Vagina (tissue), 2 donors: Measurements from ENCODE around the gene IL36B. TPM values are rescaled to one million over a fixed set of nuclear protein-coding genes. Genes with fewer than 3 reads are reported as not detected.

Experiments
- DNase-seq, 2 donors: peaks; one replicate each; pipeline ENCODE4 v3.0.0-alpha.2; 2017; ENCODE audit errors: extremely low spot score in 2 of 2
- H3K27ac ChIP-seq: fragments of 200-600 bp; sonication (generic); one replicate; pipeline ENCODE4 v1.5.1; 2019
- H3K27me3 ChIP-seq: fragments of 200-600 bp; sonication (generic); one replicate; pipeline ENCODE4 v1.5.1; 2019
- H3K36me3 ChIP-seq, 2 donors: fragments of 200-600 bp; sonication (generic); one replicate each; pipeline ENCODE4 v1.5.1; 2017 to 2019
- H3K4me1 ChIP-seq: fragments of 200-600 bp; sonication (generic); one replicate; pipeline ENCODE4 v1.5.1; 2019
- H3K4me3 ChIP-seq, 2 donors: fragments of 200-600 bp; sonication (generic); 1 replicate in 1 of 2; 2 replicates in 1 of 2; pipeline ENCODE4 v1.5.1; 2016 to 2019
- H3K9me3 ChIP-seq: fragments of 200-600 bp; sonication (generic); one replicate; pipeline ENCODE4 v1.5.1; 2019
- CTCF ChIP-seq, 3 experiments: fragments of 450-650 bp in 2 of 3; fragments of 200-600 bp in 1 of 3; sonication (generic) in 1 of 3; IDR thresholded peaks; one replicate each; pipeline ENCODE4 v1.5.1; 2017 to 2019; ENCODE audit warnings: antibody characterized with exemption in 3 of 3, mild to moderate bottlenecking in 2 of 3, moderate library complexity in 2 of 3
- POLR2A ChIP-seq, 2 donors: fragments of 450-650 bp; IDR thresholded peaks; one replicate each; pipeline ENCODE4 v1.6.1; 2017; ENCODE audit warnings: antibody characterized with exemption in 2 of 2, mild to moderate bottlenecking in 2 of 2, moderate library complexity in 2 of 2
- POLR2AphosphoS5 ChIP-seq, 2 donors: sonication (generic); formaldehyde crosslinking; IDR thresholded peaks; one replicate each; pipeline ENCODE4 v1.9.0; 2017; ENCODE audit warnings: antibody characterized with exemption in 2 of 2, mild to moderate bottlenecking in 2 of 2, low read depth in 1 of 2; ENCODE audit not compliant: insufficient read depth in 1 of 2
- intact Hi-C: fragments of 100-400 bp; cut with DNase I; formaldehyde crosslinking; loops from one replicate; pipeline ENCODE4 v1.15.1; 2023
- total RNA-seq: library from RNA; depleted of rRNA; stranded (reverse); fragments of >200 nt; gene quantifications from one replicate; pipeline ENCODE4 v1.2.3, GENCODE V29; 2016

IL36B gene
- total RNA-seq, 1 donor from 2014 or later, result not detected

GRCh38 chr2:113093613-113093977 is 40.9 kb upstream of the IL36B start:
- TF ChIP-seq POLR2AphosphoS5 (IDR thresholded peaks at IDR 0.05; ENCODE audit: insufficient read depth in 1 of 2, low read depth in 1 of 2) (no peak), CTCF (IDR thresholded peaks at IDR 0.05) (no peak), POLR2A (IDR thresholded peaks at IDR 0.05) (no peak)
- no peak for DNase-seq
- Histone ChIP-seq H3K4me1 (no peaks in the 10 kb centered on the region), H3K4me3 (no peak overlapping the region), H3K9me3 (no peaks in the 10 kb centered on the region), H3K36me3 (no peaks in the 10 kb centered on the region), H3K27me3 (no peaks in the 10 kb centered on the region), H3K27ac (no peak overlapping the region)
- intact Hi-C loops, result no loop called here

DNA sequence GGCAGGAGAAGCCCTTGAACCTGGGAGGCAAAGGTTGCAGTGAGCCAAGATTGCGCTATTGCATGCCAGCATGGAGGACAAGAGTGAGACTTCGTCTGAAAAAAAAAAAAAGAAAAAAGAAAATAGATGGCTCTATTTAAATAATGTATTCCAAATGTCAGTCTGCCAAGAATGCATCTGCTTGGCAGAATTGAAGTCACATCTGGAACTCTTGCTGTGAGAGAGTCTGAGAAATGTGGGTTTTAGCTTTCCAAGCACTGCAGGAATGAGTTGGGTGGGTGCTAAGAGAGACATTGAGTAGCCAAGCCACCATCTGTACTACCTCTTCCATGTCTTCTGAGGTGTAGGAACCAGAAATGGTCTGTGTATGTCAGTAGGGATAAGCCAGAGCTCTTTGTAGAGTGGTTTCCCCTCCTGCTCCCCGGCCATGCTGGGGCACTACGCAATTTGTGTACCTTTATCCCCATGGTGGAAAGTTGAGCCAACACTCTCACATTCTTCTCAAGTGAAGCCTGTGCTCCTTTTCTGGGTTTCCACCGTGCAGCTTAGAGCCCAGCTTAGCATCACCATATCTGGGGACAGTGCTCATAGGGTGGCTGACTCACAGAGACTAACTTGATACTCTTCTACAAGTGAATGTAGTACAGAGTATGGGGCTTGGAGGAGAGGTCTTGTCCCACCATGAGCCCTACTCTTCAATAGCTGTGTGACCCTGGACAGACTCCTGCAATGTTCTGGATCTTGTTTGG is 40.4 kb upstream of the IL36B start:
- Histone ChIP-seq H3K36me3 (no peaks in the 10 kb centered on the region), H3K27me3 (no peaks in the 10 kb centered on the region), H3K27ac (no peak overlapping the region), H3K9me3 (no peaks in the 10 kb centered on the region), H3K4me3 (no peak overlapping the region), H3K4me1 (no peaks in the 10 kb centered on the region)
- no peak for TF ChIP-seq CTCF (IDR thresholded peaks at IDR 0.05)
- TF ChIP-seq POLR2AphosphoS5 (IDR thresholded peaks at IDR 0.05; ENCODE audit: insufficient read depth in 1 of 2, low read depth in 1 of 2), result no peak
- no peak for TF ChIP-seq POLR2A (IDR thresholded peaks at IDR 0.05)
- no peak for DNase-seq
- intact Hi-C loops, result no loop called here

DNA sequence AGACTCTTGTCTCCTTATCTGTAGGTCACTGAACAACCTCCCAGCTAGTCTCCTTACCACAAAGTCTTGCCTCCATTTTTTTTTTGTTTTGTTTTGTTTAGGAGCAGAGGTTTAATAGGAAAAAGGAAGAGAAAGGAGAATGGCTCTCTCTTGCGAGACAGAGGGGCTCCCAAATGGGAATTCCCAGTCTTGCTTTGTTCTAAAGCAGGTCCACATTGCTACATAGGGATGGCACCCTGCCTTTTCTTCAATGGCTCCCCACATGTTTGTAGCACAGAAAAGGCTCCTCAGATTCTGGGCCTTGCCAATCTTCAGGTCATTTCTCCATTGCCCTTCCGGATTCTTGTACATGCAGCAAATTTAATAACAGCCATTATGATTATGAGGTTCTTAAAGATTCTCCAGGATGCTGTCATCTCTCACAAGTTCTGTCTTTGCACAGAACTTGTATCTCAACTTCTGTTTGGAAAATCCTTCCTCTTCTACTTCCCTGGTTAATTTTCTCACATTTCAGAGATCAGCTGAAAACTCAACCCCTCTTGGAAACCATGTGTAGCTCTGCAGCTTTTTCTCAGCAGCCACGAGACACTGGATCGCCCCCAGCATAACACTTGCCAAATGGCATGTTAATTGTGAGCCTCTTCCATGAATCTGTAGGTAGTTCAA is 38.7 kb upstream of the IL36B start:
- Histone ChIP-seq H3K4me3 (no peak overlapping the region), H3K4me1 (no peaks in the 10 kb centered on the region), H3K36me3 (no peaks in the 10 kb centered on the region), H3K9me3 (no peaks in the 10 kb centered on the region), H3K27me3 (no peaks in the 10 kb centered on the region), H3K27ac (no peak overlapping the region)
- intact Hi-C loops, result no loop called here
- no peak for DNase-seq
- TF ChIP-seq CTCF (IDR thresholded peaks at IDR 0.05), result no peak
- TF ChIP-seq POLR2A (IDR thresholded peaks at IDR 0.05), result no peak
- TF ChIP-seq POLR2AphosphoS5 (IDR thresholded peaks at IDR 0.05; ENCODE audit: insufficient read depth in 1 of 2, low read depth in 1 of 2), result no peak

- Histone ChIP-seq H3K4me1 (no peaks in the 10 kb centered on the region), H3K36me3 (no peaks in the 10 kb centered on the region), H3K4me3 (no peak overlapping the region), H3K27me3 (no peaks in the 10 kb centered on the region), H3K9me3 (no peaks in the 10 kb centered on the region), H3K27ac (no peak overlapping the region)
- intact Hi-C loops, result no loop called here
- DNase-seq, result no peak
- TF ChIP-seq POLR2A (IDR thresholded peaks at IDR 0.05) (no peak), POLR2AphosphoS5 (IDR thresholded peaks at IDR 0.05; ENCODE audit: insufficient read depth in 1 of 2, low read depth in 1 of 2) (no peak), CTCF (IDR thresholded peaks at IDR 0.05) (no peak)
These were observed 37.2 kb upstream of the IL36B start for GRCh38 chr2:113089916-113090315.
